A673 (cell line): ENCODE results near the gene KCNQ4. TPM values are rescaled to one million over a fixed set of nuclear protein-coding genes. Genes with fewer than 3 reads are reported as not detected.

ENCODE experiments used
- BruUV-seq: library from RNA; stranded (reverse); fragments of 400-500 nt; replicated peaks from 2 replicates; lab custom pipeline; 2021; lab: Mats Ljungman, UMichigan
- CTCF ChIA-PET: fragments of 300-600 bp; sonication (Branson Sonifier 250); formaldehyde crosslinking; loops from one replicate; lab custom pipeline; 2022; ENCODE audit warnings: antibody characterized with exemption; lab: Charles Lee
- POLR2A ChIA-PET: fragments of 300-600 bp; sonication (Branson Sonifier 250); formaldehyde crosslinking; loops from one replicate; lab custom pipeline; 2022; ENCODE audit warnings: antibody characterized with exemption; ENCODE audit not compliant: low non-redundant PET; lab: Charles Lee
- DNase-seq: peaks from one replicate; pipeline ENCODE4 v3.0.0-alpha.2; 2015; ENCODE audit warnings: low spot score
- H3K27ac ChIP-seq: fragments of 200-600 bp; sonication (generic); 2 replicates; pipeline ENCODE4 v1.5.1; 2016; ENCODE audit warnings: mixed run types, low read depth, mild to moderate bottlenecking, mixed read lengths, antibody characterized with exemption, low read length; ENCODE audit not compliant: poor library complexity, severe bottlenecking
- H3K27me3 ChIP-seq: fragments of 200-600 bp; sonication (generic); replicated peaks from 2 replicates; pipeline ENCODE4 v1.6.1; 2017; ENCODE audit warnings: mixed run types, low read depth, mild to moderate bottlenecking, mixed read lengths, antibody characterized with exemption, low read length; ENCODE audit not compliant: insufficient read depth, poor library complexity
- H3K36me3 ChIP-seq: fragments of 200-600 bp; sonication (generic); 2 replicates; pipeline ENCODE4 v1.6.1; 2016; ENCODE audit warnings: mixed run types, mild to moderate bottlenecking, mixed read lengths, antibody characterized with exemption, low read length; ENCODE audit not compliant: insufficient read depth, poor library complexity, severe bottlenecking
- H3K4me1 ChIP-seq: fragments of 200-600 bp; sonication (generic); 2 replicates; pipeline ENCODE4 v1.6.1; 2017; ENCODE audit warnings: mixed run types, mild to moderate bottlenecking, mixed read lengths, antibody characterized with exemption, low read length; ENCODE audit not compliant: insufficient read depth, poor library complexity, severe bottlenecking
- H3K4me3 ChIP-seq: fragments of 200-600 bp; sonication (generic); 2 replicates; pipeline ENCODE4 v1.5.1; 2016; ENCODE audit warnings: low read depth, mixed run types, mild to moderate bottlenecking, mixed read lengths, low read length; ENCODE audit not compliant: poor library complexity, severe bottlenecking
- H3K9me3 ChIP-seq: fragments of 200-600 bp; sonication (generic); 2 replicates; pipeline ENCODE4 v1.6.1; 2016; ENCODE audit warnings: mixed run types, low read depth, mild to moderate bottlenecking, mixed read lengths, antibody characterized with exemption, low read length; ENCODE audit not compliant: poor library complexity, severe bottlenecking
- CTCF ChIP-seq: fragments of 300-800, 200-600 bp; sonication (generic); conservative IDR thresholded peaks from 2 replicates; pipeline ENCODE4 v1.5.1; 2017; ENCODE audit warnings: low read depth, mild to moderate bottlenecking, antibody characterized with exemption, low read length, moderate library complexity, mixed read lengths
- EZH2 ChIP-seq: fragments of 200-600 bp; sonication (generic); IDR thresholded peaks from 2 replicates; pipeline ENCODE4 v1.6.1; 2017; ENCODE audit warnings: borderline replicate concordance, low read depth, mild to moderate bottlenecking, mixed read lengths, antibody characterized with exemption, low read length; ENCODE audit not compliant: poor library complexity, severe bottlenecking
- intact Hi-C: fragments of 100-400 bp; cut with micrococcal nuclease; formaldehyde crosslinking; loops from one replicate; pipeline ENCODE4 v1.10.0; 2022; ENCODE audit not compliant: unreplicated experiment
- total RNA-seq: library from RNA; stranded (reverse); gene quantifications from 2 replicates; pipeline ENCODE4 v1.2.3, GENCODE V29; 2021

KCNQ4 gene
- total RNA-seq, 1 experiment from 2014 or later = 0.62 TPM

- intact Hi-C loops = no loop called here
- H3K36me3 ChIP-seq = no peaks in the 10 kb centered on the region
- peaks cover 6% of the 10 kb centered on the region for H3K27me3 ChIP-seq
- no peak overlapping the region for H3K27ac ChIP-seq
- no peaks in the 10 kb centered on the region for H3K4me1 ChIP-seq
- H3K4me3 ChIP-seq = peak overlapping the region; percentile 67
- TF ChIP-seq EZH2 (no peak), CTCF (no peak)
- CTCF ChIA-PET = interaction anchor here (0.6 kb wide), 1 partner anchor 249 kb away, joined by 3 read pairs; no protein-coding TSS in a partner anchor
- DNase-seq = peak; percentile 38
- H3K9me3 ChIP-seq = no peaks in the 10 kb centered on the region
- no TSS peak for BruUV-seq
- POLR2A ChIA-PET = interaction anchor here (0.6 kb wide), 1 partner anchor 101 kb away, joined by 4 read pairs; no protein-coding TSS in a partner anchor
Measured at GRCh38 chr1:40861224-40862003, 77.8 kb downstream of the KCNQ4 start.

GRCh38 chr1:40862008-40862863 is 78.6 kb downstream of the KCNQ4 start, which contains the start of gene CITED4:
CITED4 (minus strand) TSS chr1:40862363; CDS start chr1:40862127, 236 bp downstream.
- no peaks in the 10 kb centered on the region for H3K9me3 ChIP-seq
- ChIA-PET CTCF (interaction anchor here (0.6 kb wide), 1 partner anchor 249 kb away, joined by 3 read pairs; no protein-coding TSS in a partner anchor), POLR2A (interaction anchor here (0.6 to 0.7 kb wide), 2 partner anchors 42 to 541 kb away, joined by 4 to 5 read pairs; no protein-coding TSS in a partner anchor)
- no TSS peak for BruUV-seq
- peaks cover 6% of the 10 kb centered on the region for H3K27me3 ChIP-seq
- no peaks in the 10 kb centered on the region for H3K4me1 ChIP-seq
- intact Hi-C loops = no loop called here
- H3K36me3 ChIP-seq = no peaks in the 10 kb centered on the region
- DNase-seq = peak; percentile 94
- H3K4me3 ChIP-seq = peak within 1 kb of the TSS; percentile 67
- TF ChIP-seq CTCF (no peak), EZH2 (no peak)
- H3K27ac ChIP-seq = no peak within 1 kb of the TSS

GRCh38 chr1:40868051-40868723 is 84.6 kb downstream of the KCNQ4 start:
- BruUV-seq = no TSS peak
- no peak overlapping the region for H3K27ac ChIP-seq

More at GRCh38 chr1:40868051-40868723, 84.6 kb downstream of the KCNQ4 start:
- ChIA-PET POLR2A (no interaction called here), CTCF (interaction anchor here (0.7 kb wide), 1 partner anchor 237 kb away, joined by 5 read pairs; no protein-coding TSS in a partner anchor)
- DNase-seq = no peak
- no peaks in the 10 kb centered on the region for H3K9me3 ChIP-seq
- TF ChIP-seq CTCF (no peak), EZH2 (no peak)
- intact Hi-C loops = no loop called here
- no peak overlapping the region for H3K4me3 ChIP-seq
- no peaks in the 10 kb centered on the region for H3K4me1 ChIP-seq
- no peaks in the 10 kb centered on the region for H3K36me3 ChIP-seq
- no peaks in the 10 kb centered on the region for H3K27me3 ChIP-seq
